Natural killer cell (primary cell): Measurements from ENCODE around the gene SPIN3. TPM values are rescaled to one million over a fixed set of nuclear protein-coding genes. Genes with fewer than 3 reads are reported as not detected.
A peak's percentile ranks its signal among the peaks of the same experiment; 100 is the strongest.

Source experiments
- ATAC-seq, 3 donors: fragments of 150-1000 bp in 2 of 3; fragments of 200-7000 bp in 1 of 3; cut with Tn5 transposase; 1 replicate in 1 of 3; 2 replicates in 2 of 3; pipeline ENCODE4 v1.10.0; 2021; ENCODE audit warnings: mild to moderate bottlenecking in 2 of 3, moderate library complexity in 2 of 3
- DNase-seq, 2 donors: peaks; one replicate each; pipeline versions ENCODE4 v3.0.0 to v3.0.0-alpha.2; 2013 to 2021; ENCODE audit warnings: mixed read lengths in 1 of 2
- H3K27ac ChIP-seq: one replicate; pipeline ENCODE4 v1.5.1; 2013; ENCODE audit warnings: mild to moderate bottlenecking, low read length
- H3K27me3 ChIP-seq: one replicate; pipeline ENCODE4 v1.6.1; 2013; ENCODE audit warnings: low read length; ENCODE audit not compliant: control insufficient read depth, insufficient read depth
- H3K36me3 ChIP-seq: one replicate; pipeline ENCODE4 v1.6.1; 2013; ENCODE audit warnings: low read length; ENCODE audit not compliant: control insufficient read depth, insufficient read depth
- H3K4me1 ChIP-seq: one replicate; pipeline ENCODE4 v1.6.1; 2013; ENCODE audit warnings: low read length; ENCODE audit not compliant: control insufficient read depth, insufficient read depth
- H3K4me3 ChIP-seq: one replicate; pipeline ENCODE4 v1.5.1; 2013; ENCODE audit warnings: low read length
- H3K9me3 ChIP-seq: one replicate; pipeline ENCODE4 v1.6.1; 2013; ENCODE audit warnings: low read length; ENCODE audit not compliant: control insufficient read depth, insufficient read depth
- H3K27ac Mint-ChIP-seq, 2 donors: one replicate each; pipeline ENCODE4 v1.8.0; 2022; ENCODE audit warnings: mild to moderate bottlenecking in 2 of 2, mixed read lengths in 2 of 2, moderate library complexity in 1 of 2
- H3K27me3 Mint-ChIP-seq, 2 donors: one replicate each; pipeline ENCODE4 v1.8.0; 2022; ENCODE audit warnings: low read depth in 2 of 2, mixed read lengths in 2 of 2
- H3K36me3 Mint-ChIP-seq: one replicate; pipeline ENCODE4 v1.8.0; 2022; ENCODE audit warnings: mixed read lengths
- H3K4me1 Mint-ChIP-seq, 2 donors: one replicate each; pipeline ENCODE4 v1.8.0; 2022; ENCODE audit warnings: mixed read lengths in 2 of 2
- H3K4me3 Mint-ChIP-seq: one replicate; pipeline ENCODE4 v1.8.0; 2022; ENCODE audit warnings: mild to moderate bottlenecking, moderate library complexity, mixed read lengths
- H3K9me3 Mint-ChIP-seq, 2 donors: one replicate each; pipeline ENCODE4 v1.8.0; 2022; ENCODE audit warnings: mixed read lengths in 2 of 2
- WGBS: methylation state at CpG from one replicate; pipeline ENCODE4 v1.1.7; 2013; ENCODE audit warnings: missing lambda C conversion rate; ENCODE audit not compliant: insufficient coverage; 5-methylcytosine and 5-hydroxymethylcytosine counted together
- intact Hi-C: fragments of 100-400 bp; cut with micrococcal nuclease; formaldehyde crosslinking; loops from one replicate; pipeline ENCODE4 v1.14.2; 2022
- total RNA-seq, 4 donors: library from RNA; stranded (reverse); fragments of 120-200 nt in 1 of 4; gene quantifications; one replicate each; pipeline versions ENCODE4 v1.2.3 to v1.2.4, GENCODE V29; 2013 to 2022
- TF ChIP-seq, protein P1 (sequence below): fragments of 200-600 bp; IDR thresholded peaks from one replicate; pipeline ENCODE4 v1.8.0; 2022; ENCODE audit warnings: antibody characterized with exemption

SPIN3 gene
- total RNA-seq, 3 donors from 2014 or later (not counting 1 experiment from before 2014, with no cell fraction given): 5.2 to 6.6 (median 5.6) TPM

DNA sequence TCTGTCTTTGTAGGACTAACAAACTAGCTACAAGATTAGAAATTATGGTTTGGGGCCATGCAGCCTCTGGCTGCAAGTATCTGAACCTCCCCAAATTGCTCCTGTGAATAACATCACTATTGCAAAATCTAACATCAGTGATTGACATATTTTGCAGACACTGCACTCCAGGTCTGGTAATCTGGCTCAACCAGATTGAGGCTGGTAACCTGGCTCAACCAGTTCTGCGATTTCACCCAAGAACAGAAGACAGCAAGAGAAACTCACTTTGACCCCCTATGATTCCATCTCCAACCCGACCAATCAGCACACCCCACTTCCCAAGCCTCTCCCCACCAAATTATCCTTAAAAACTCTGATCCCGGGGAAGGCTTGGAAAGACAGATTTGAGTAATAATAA is 20.9 kb downstream of the SPIN3 start:
- H3K27ac Mint-ChIP-seq: no peak overlapping the region
- no peak overlapping the region for H3K4me3 ChIP-seq
- intact Hi-C loops: no loop called here
- H3K9me3 Mint-ChIP-seq: no peaks in the 10 kb centered on the region
- no peak overlapping the region for H3K4me3 Mint-ChIP-seq
- TF ChIP-seq, protein P1, sequence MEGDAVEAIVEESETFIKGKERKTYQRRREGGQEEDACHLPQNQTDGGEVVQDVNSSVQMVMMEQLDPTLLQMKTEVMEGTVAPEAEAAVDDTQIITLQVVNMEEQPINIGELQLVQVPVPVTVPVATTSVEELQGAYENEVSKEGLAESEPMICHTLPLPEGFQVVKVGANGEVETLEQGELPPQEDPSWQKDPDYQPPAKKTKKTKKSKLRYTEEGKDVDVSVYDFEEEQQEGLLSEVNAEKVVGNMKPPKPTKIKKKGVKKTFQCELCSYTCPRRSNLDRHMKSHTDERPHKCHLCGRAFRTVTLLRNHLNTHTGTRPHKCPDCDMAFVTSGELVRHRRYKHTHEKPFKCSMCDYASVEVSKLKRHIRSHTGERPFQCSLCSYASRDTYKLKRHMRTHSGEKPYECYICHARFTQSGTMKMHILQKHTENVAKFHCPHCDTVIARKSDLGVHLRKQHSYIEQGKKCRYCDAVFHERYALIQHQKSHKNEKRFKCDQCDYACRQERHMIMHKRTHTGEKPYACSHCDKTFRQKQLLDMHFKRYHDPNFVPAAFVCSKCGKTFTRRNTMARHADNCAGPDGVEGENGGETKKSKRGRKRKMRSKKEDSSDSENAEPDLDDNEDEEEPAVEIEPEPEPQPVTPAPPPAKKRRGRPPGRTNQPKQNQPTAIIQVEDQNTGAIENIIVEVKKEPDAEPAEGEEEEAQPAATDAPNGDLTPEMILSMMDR: no peak
- WGBS: 88% methylated on average over 3 of the region's 3 CpGs
- no peaks in the 10 kb centered on the region for H3K36me3 ChIP-seq
- H3K4me1 Mint-ChIP-seq: no peaks in the 10 kb centered on the region
- no peaks in the 10 kb centered on the region for H3K36me3 Mint-ChIP-seq
- no peaks in the 10 kb centered on the region for H3K9me3 ChIP-seq
- DNase-seq: no peak
- no peak for ATAC-seq
- H3K27me3 Mint-ChIP-seq: no peaks in the 10 kb centered on the region
- no peak overlapping the region for H3K27ac ChIP-seq
- H3K4me1 ChIP-seq: no peaks in the 10 kb centered on the region
- no peaks in the 10 kb centered on the region for H3K27me3 ChIP-seq

- Mint-ChIP-seq H3K4me1 (no peaks in the 10 kb centered on the region), H3K36me3 (no peaks in the 10 kb centered on the region)
- ATAC-seq: no peak
These were observed 25.8 kb downstream of the SPIN3 start for GRCh38 chrX:56969559-56969958.

DNA sequence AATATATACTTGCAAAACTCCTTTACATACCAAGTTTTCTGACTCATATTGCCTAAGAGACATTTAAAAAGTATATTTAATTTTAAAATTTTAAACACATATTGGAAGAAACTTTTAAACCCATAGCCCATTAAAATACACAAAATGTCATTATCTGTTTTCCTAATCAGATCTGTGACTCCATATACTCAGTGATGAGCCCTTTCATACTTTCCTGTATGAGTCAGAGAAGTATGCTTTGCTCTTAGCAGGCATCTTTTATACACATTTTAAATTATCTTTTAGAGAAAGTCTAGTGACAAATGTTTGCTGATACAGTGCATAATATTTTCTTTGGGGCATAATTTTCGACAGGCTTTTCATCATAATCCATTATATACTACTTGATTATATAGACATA is 26.4 kb downstream of the SPIN3 start:
- Mint-ChIP-seq H3K36me3 (no peaks in the 10 kb centered on the region), H3K27ac (no peak overlapping the region), H3K4me1 (no peaks in the 10 kb centered on the region), H3K9me3 (no peaks in the 10 kb centered on the region), H3K4me3 (no peak overlapping the region), H3K27me3 (peaks cover 0 to 14% of the 10 kb centered on the region in 2 donors)
- H3K9me3 ChIP-seq: no peaks in the 10 kb centered on the region
- TF ChIP-seq, protein P1: no peak
- ATAC-seq (no peak), DNase-seq (no peak)
- no peak overlapping the region for H3K4me3 ChIP-seq
- no CpG with 5 or more reads among the region's 1 CpG for WGBS
- intact Hi-C loops: no loop called here
- H3K27me3 ChIP-seq: no peaks in the 10 kb centered on the region
- H3K36me3 ChIP-seq: no peaks in the 10 kb centered on the region
- H3K27ac ChIP-seq: no peak overlapping the region
- no peaks in the 10 kb centered on the region for H3K4me1 ChIP-seq

More at GRCh38 chrX:56969559-56969958, 25.8 kb downstream of the SPIN3 start:
- Histone ChIP-seq H3K4me1 (no peaks in the 10 kb centered on the region), H3K27ac (no peak overlapping the region), H3K4me3 (no peak overlapping the region), H3K9me3 (no peaks in the 10 kb centered on the region), H3K36me3 (no peaks in the 10 kb centered on the region), H3K27me3 (no peaks in the 10 kb centered on the region)
- TF ChIP-seq, protein P1: no peak
- H3K9me3 Mint-ChIP-seq: no peaks in the 10 kb centered on the region
- H3K27me3 Mint-ChIP-seq: peaks cover 0 to 8% of the 10 kb centered on the region in 2 donors
- H3K27ac Mint-ChIP-seq: no peak overlapping the region
- DNase-seq: no peak
- no peak overlapping the region for H3K4me3 Mint-ChIP-seq
- intact Hi-C loops: no loop called here

DNA sequence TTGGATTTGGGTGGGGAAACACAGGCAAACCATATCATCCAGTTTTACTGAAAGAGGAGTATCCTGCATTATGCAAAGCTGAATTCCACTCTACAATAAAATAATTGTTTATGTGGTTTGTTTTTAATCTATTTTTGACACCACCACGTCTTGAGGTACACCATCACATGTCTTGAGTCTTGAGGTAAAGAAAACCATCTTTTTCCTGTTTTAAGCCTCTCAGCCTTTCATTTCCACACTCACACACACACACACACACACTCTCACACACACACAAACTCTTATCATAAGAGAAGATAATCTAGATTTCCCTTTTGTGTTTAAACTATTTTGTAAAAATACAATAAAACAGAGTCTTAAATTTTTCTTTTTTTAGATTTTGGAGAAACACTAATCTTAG is 32.0 kb downstream of the SPIN3 start:
- Histone ChIP-seq H3K4me1 (no peaks in the 10 kb centered on the region), H3K27me3 (no peaks in the 10 kb centered on the region), H3K36me3 (no peaks in the 10 kb centered on the region), H3K27ac (no peak overlapping the region), H3K4me3 (no peak overlapping the region), H3K9me3 (no peaks in the 10 kb centered on the region)
- 14% methylated on average over 1 of the region's 1 CpG for WGBS
- Mint-ChIP-seq H3K36me3 (no peaks in the 10 kb centered on the region), H3K27ac (no peak overlapping the region), H3K4me3 (no peak overlapping the region), H3K4me1 (no peaks in the 10 kb centered on the region), H3K9me3 (no peaks in the 10 kb centered on the region), H3K27me3 (peaks cover 0 to 29% of the 10 kb centered on the region in 2 donors)
- intact Hi-C loops: no loop called here
- DNase-seq (peak in 1 of 2 donors; percentile 42), ATAC-seq (no peak)
- TF ChIP-seq, protein P1: no peak
